K562 (cell line): Measurements from ENCODE around the gene UBE2L6. TPM values are rescaled to one million over a fixed set of nuclear protein-coding genes. Genes with fewer than 3 reads are reported as not detected.
A peak's percentile ranks its signal among the peaks of the same experiment; 100 is the strongest.

Source experiments
- PCBP1 ChIP-seq: fragments of 200-400 bp; formaldehyde crosslinking; IDR thresholded peaks from 2 replicates; pipeline ENCODE4 v1.6.1; 2018; ENCODE audit warnings: mild to moderate bottlenecking, low read depth, low read length; ENCODE audit not compliant: poor library complexity, severe bottlenecking
- RUNX1 ChIP-seq: sonication (generic); IDR thresholded peaks from 2 replicates; pipeline ENCODE4 v1.6.1; 2016; ENCODE audit warnings: antibody characterized with exemption, low read depth
- SETDB1 ChIP-seq: IDR thresholded peaks from one replicate; pipeline ENCODE4 v1.6.1; 2012; ENCODE audit warnings: low read length, control low read depth, inconsistent platforms
- ZNF445 ChIP-seq: fragments of 250-450 bp; sonication (Bioruptor Pico); IDR thresholded peaks from 2 replicates; pipeline ENCODE4 v1.4.0; 2020; ENCODE audit warnings: low read depth, mild to moderate bottlenecking, moderate library complexity
- ZNF57 ChIP-seq: fragments of 450-650 bp; formaldehyde crosslinking; IDR thresholded peaks from 2 replicates; pipeline ENCODE4 v1.4.0; 2020; ENCODE audit warnings: mild to moderate bottlenecking, moderate library complexity
- polyA plus RNA-seq, 8 experiments: library from polyadenylated mRNA; depleted of rRNA in 4 of 8; stranded (reverse) in 5 of 8; unstranded in 3 of 8; fragments of >200 nt; fragmentation: Nextera tagmentation in 2 of 8; fragmentation: Illumina TruSeq in 1 of 8; extraction: Ambion mirVana in 2 of 8; extraction: Trizol in 1 of 8; gene quantifications; 2 replicates each; pipeline versions ENCODE4 v1.2.1 to v1.2.3, GENCODE V29; 2011 to 2014; ENCODE audit warnings: inconsistent platforms in 1 of 8, missing spikeins in 1 of 8
- total RNA-seq, 7 experiments: library from RNA; depleted of rRNA in 6 of 7; stranded (reverse); fragments of >200 nt in 6 of 7; fragmentation: Illumina TruSeq in 2 of 7; extraction: Trizol in 2 of 7; gene quantifications; 2 replicates each; pipeline versions ENCODE4 v1.2.1 to v1.2.3, GENCODE V29; 2011 to 2021; ENCODE audit warnings: low replicate concordance in 1 of 7
- TF ChIP-seq, protein P1 (sequence below), 2 experiments: fragments of 450-650 bp in 1 of 2; sonication (generic) in 1 of 2; formaldehyde crosslinking in 1 of 2; IDR thresholded peaks in 1 of 2; conservative IDR thresholded peaks in 1 of 2; 2 replicates each; pipeline versions ENCODE4 v1.6.1 to v1.8.1; 2016 to 2023; ENCODE audit warnings: mild to moderate bottlenecking in 2 of 2, moderate library complexity in 2 of 2, inconsistent platforms in 1 of 2, missing genetic modification reagents in 1 of 2
- TF ChIP-seq, protein P2 (sequence below): fragments of 250-450 bp; sonication (Bioruptor Pico); IDR thresholded peaks from 2 replicates; pipeline ENCODE4 v1.4.0; 2020
- TF ChIP-seq, protein P3 (sequence below): fragments of 450-650 bp; IDR thresholded peaks from 2 replicates; pipeline ENCODE4 v1.7.1; 2018; ENCODE audit warnings: mild to moderate bottlenecking, low read depth; ENCODE audit not compliant: partially characterized antibody
- TF ChIP-seq, protein P4 (sequence below): sonication (generic); formaldehyde crosslinking; IDR thresholded peaks from 2 replicates; pipeline ENCODE4 v1.8.0; 2022; ENCODE audit warnings: mild to moderate bottlenecking, missing genetic modification reagents

The UBE2L6 gene
- total and polyA plus RNA-seq, 9 of the 15 experiments (the other 6 are each of a cell fraction or from before 2014, with no cell fraction given): 5.9 to 24.9 (median 9.7) TPM

DNA sequence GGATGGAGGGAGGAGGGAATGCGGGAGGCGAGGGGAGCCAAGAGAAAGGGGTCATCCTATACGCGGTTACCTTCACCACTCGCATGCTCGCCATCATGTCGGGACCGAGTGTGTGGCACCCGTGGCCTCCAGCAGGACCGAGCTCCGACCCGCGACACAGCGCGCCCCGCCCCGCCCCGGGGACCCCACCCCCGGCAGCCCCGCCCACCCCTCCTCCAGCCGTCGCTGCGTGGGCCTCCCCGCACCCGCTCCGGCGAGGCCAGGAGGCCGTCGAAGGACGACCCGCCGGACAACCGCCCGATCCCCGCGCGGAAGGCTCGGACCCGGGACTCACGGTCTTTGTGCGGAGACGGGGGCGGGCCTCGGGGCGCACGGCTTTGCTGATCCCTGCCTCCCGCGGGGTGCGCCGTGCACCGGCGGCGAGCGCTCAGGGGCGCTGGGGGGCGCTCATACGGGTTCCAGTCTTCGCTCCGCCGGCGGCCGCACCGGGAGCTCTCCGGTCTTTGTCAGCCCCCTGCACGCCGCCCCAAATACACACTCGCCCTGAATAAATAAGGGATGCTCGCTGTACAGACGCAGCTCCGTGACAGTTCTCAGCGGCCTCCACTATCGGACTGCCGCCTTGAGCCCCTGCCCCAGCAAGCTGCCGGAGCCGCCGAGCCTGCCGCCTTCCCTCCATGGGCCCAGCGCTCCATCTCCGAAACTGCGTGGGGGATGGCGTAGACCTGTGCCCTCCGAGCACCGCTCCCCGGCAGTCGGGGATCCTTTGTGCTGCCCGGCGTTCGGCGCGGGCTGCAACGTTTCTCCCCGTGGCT is at the start of gene UBE2L6 (continued):
- TF ChIP-seq, protein P1, sequence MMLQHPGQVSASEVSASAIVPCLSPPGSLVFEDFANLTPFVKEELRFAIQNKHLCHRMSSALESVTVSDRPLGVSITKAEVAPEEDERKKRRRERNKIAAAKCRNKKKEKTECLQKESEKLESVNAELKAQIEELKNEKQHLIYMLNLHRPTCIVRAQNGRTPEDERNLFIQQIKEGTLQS (IDR thresholded peaks at IDR 0.05): no peak
- TF ChIP-seq, protein P1 (CRISPR knock-in tag; conservative IDR thresholded peaks at IDR 0.05): no peak
- TF ChIP-seq ZNF445 (CRISPR knock-in tag): no peak
- no peak for TF ChIP-seq SETDB1
- TF ChIP-seq, protein P2, sequence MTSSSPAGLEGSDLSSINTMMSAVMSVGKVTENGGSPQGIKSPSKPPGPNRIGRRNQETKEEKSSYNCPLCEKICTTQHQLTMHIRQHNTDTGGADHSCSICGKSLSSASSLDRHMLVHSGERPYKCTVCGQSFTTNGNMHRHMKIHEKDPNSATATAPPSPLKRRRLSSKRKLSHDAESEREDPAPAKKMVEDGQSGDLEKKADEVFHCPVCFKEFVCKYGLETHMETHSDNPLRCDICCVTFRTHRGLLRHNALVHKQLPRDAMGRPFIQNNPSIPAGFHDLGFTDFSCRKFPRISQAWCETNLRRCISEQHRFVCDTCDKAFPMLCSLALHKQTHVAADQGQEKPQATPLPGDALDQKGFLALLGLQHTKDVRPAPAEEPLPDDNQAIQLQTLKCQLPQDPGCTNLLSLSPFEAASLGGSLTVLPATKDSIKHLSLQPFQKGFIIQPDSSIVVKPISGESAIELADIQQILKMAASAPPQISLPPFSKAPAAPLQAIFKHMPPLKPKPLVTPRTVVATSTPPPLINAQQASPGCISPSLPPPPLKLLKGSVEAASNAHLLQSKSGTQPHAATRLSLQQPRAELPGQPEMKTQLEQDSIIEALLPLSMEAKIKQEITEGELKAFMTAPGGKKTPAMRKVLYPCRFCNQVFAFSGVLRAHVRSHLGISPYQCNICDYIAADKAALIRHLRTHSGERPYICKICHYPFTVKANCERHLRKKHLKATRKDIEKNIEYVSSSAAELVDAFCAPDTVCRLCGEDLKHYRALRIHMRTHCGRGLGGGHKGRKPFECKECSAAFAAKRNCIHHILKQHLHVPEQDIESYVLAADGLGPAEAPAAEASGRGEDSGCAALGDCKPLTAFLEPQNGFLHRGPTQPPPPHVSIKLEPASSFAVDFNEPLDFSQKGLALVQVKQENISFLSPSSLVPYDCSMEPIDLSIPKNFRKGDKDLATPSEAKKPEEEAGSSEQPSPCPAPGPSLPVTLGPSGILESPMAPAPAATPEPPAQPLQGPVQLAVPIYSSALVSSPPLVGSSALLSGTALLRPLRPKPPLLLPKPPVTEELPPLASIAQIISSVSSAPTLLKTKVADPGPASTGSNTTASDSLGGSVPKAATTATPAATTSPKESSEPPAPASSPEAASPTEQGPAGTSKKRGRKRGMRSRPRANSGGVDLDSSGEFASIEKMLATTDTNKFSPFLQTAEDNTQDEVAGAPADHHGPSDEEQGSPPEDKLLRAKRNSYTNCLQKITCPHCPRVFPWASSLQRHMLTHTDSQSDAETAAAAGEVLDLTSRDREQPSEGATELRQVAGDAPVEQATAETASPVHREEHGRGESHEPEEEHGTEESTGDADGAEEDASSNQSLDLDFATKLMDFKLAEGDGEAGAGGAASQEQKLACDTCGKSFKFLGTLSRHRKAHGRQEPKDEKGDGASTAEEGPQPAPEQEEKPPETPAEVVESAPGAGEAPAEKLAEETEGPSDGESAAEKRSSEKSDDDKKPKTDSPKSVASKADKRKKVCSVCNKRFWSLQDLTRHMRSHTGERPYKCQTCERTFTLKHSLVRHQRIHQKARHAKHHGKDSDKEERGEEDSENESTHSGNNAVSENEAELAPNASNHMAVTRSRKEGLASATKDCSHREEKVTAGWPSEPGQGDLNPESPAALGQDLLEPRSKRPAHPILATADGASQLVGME (CRISPR knock-in tag): no peak
- no peak for TF ChIP-seq ZNF57 (CRISPR knock-in tag)
- TF ChIP-seq, protein P3, sequence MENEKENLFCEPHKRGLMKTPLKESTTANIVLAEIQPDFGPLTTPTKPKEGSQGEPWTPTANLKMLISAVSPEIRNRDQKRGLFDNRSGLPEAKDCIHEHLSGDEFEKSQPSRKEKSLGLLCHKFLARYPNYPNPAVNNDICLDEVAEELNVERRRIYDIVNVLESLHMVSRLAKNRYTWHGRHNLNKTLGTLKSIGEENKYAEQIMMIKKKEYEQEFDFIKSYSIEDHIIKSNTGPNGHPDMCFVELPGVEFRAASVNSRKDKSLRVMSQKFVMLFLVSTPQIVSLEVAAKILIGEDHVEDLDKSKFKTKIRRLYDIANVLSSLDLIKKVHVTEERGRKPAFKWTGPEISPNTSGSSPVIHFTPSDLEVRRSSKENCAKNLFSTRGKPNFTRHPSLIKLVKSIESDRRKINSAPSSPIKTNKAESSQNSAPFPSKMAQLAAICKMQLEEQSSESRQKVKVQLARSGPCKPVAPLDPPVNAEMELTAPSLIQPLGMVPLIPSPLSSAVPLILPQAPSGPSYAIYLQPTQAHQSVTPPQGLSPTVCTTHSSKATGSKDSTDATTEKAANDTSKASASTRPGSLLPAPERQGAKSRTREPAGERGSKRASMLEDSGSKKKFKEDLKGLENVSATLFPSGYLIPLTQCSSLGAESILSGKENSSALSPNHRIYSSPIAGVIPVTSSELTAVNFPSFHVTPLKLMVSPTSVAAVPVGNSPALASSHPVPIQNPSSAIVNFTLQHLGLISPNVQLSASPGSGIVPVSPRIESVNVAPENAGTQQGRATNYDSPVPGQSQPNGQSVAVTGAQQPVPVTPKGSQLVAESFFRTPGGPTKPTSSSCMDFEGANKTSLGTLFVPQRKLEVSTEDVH: no peak
- peak; percentile 23 for TF ChIP-seq PCBP1
- TF ChIP-seq, protein P4, sequence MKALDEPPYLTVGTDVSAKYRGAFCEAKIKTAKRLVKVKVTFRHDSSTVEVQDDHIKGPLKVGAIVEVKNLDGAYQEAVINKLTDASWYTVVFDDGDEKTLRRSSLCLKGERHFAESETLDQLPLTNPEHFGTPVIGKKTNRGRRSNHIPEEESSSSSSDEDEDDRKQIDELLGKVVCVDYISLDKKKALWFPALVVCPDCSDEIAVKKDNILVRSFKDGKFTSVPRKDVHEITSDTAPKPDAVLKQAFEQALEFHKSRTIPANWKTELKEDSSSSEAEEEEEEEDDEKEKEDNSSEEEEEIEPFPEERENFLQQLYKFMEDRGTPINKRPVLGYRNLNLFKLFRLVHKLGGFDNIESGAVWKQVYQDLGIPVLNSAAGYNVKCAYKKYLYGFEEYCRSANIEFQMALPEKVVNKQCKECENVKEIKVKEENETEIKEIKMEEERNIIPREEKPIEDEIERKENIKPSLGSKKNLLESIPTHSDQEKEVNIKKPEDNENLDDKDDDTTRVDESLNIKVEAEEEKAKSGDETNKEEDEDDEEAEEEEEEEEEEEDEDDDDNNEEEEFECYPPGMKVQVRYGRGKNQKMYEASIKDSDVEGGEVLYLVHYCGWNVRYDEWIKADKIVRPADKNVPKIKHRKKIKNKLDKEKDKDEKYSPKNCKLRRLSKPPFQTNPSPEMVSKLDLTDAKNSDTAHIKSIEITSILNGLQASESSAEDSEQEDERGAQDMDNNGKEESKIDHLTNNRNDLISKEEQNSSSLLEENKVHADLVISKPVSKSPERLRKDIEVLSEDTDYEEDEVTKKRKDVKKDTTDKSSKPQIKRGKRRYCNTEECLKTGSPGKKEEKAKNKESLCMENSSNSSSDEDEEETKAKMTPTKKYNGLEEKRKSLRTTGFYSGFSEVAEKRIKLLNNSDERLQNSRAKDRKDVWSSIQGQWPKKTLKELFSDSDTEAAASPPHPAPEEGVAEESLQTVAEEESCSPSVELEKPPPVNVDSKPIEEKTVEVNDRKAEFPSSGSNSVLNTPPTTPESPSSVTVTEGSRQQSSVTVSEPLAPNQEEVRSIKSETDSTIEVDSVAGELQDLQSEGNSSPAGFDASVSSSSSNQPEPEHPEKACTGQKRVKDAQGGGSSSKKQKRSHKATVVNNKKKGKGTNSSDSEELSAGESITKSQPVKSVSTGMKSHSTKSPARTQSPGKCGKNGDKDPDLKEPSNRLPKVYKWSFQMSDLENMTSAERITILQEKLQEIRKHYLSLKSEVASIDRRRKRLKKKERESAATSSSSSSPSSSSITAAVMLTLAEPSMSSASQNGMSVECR (CRISPR knock-in tag): no peak; the same call in none of the 2 replicates
- TF ChIP-seq RUNX1: no peak
